ENCODE results near the gene EHHADH. TPM values are rescaled to one million over a fixed set of nuclear protein-coding genes. Genes with fewer than 3 reads are reported as not detected.

Gene EHHADH
- total RNA-seq, 1 experiment from 2014 or later, result 8.4 TPM

- H3K4me3 ChIP-seq, result peak overlapping the region; percentile 95
- no TSS peak for BruUV-seq (replicated peaks)
- ChIA-PET CTCF (no interaction called here), POLR2A (ENCODE audit: unreplicated experiment) (no interaction called here)
- TF ChIP-seq EZH2 (IDR thresholded peaks at IDR 0.05; ENCODE audit: low read depth) (no peak), CTCF (conservative IDR thresholded peaks at IDR 0.05) (no peak)
- H3K27me3 ChIP-seq (ENCODE audit: insufficient read depth, low read depth), result no peaks in the 10 kb centered on the region
- H3K79me2 ChIP-seq (ENCODE audit: low read depth), result peaks cover 31% of the 10 kb centered on the region
- peaks cover 13% of the 10 kb centered on the region for H3F3A ChIP-seq (ENCODE audit: insufficient read depth, low read depth)
- H2AFZ ChIP-seq, result peak overlapping the region; percentile 99
- intact Hi-C loops (cut with micrococcal nuclease; ENCODE audit: unreplicated experiment), result loop anchor here (2.0 kb wide), 2 partner anchors 54 to 216 kb away; partner anchors contain the start of gene TMEM41A
- H3K4me2 ChIP-seq, result peak overlapping the region; percentile 93
- H3K4me1 ChIP-seq (replicated peaks; ENCODE audit: insufficient read depth), result peaks cover 8% of the 10 kb centered on the region
- DNase-seq, result peak; percentile 96 to 98
- H3K9me3 ChIP-seq (ENCODE audit: insufficient read depth, low read depth), result no peaks in the 10 kb centered on the region; the same call in 1 of the 2 replicates
- peak overlapping the region; percentile 55 for H3K27ac ChIP-seq
- no peaks in the 10 kb centered on the region for H4K20me1 ChIP-seq (ENCODE audit: insufficient read depth)
- H3K36me3 ChIP-seq (ENCODE audit: low read depth), result peaks cover 4% of the 10 kb centered on the region; the same call in 1 of the 2 replicates
- H3K9me2 ChIP-seq (ENCODE audit: insufficient read depth), result 0 out of 2 replicates have a peak, but pooled peaks cover 6% of the 10 kb centered on the region
Observed at GRCh38 chr3:185282696-185283373, 29.0 kb upstream of the EHHADH start.

GRCh38 chr3:185280572-185281365, 26.9 kb upstream of the EHHADH start:
- Histone ChIP-seq H3K9me2 (ENCODE audit: insufficient read depth) (0 out of 2 replicates have a peak, but pooled peaks cover 6% of the 10 kb centered on the region), H3K27ac (no peak overlapping the region), H3K9me3 (ENCODE audit: insufficient read depth, low read depth) (peaks cover 5% of the 10 kb centered on the region), H3F3A (ENCODE audit: insufficient read depth, low read depth) (peaks cover 13% of the 10 kb centered on the region; the same call in 1 of the 2 replicates), H3K4me3 (no peak overlapping the region), H4K20me1 (ENCODE audit: insufficient read depth) (no peaks in the 10 kb centered on the region), H3K79me2 (ENCODE audit: low read depth) (peaks cover 31% of the 10 kb centered on the region), H3K27me3 (ENCODE audit: insufficient read depth, low read depth) (no peaks in the 10 kb centered on the region), H3K4me2 (0 out of 2 replicates have a peak overlapping the region, but pooled peaks have one; percentile 6), H2AFZ (no peak overlapping the region), H3K36me3 (ENCODE audit: low read depth) (no peaks in the 10 kb centered on the region), H3K4me1 (replicated peaks; ENCODE audit: insufficient read depth) (peaks cover 8% of the 10 kb centered on the region)
- no TSS peak for BruUV-seq (replicated peaks)
- ChIA-PET POLR2A (ENCODE audit: unreplicated experiment) (no interaction called here), CTCF (interaction anchor here (0.6 kb wide), 4 partner anchors 26 to 465 kb away, joined by 3 to 8 read pairs (median 5); no protein-coding TSS in a partner anchor)
- intact Hi-C loops (cut with micrococcal nuclease; ENCODE audit: unreplicated experiment), result loop anchor here (1.0 to 2.0 kb wide), 2 partner anchors 74 to 405 kb away; no protein-coding TSS in a partner anchor
- DNase-seq, result peak in 1 of 2 experiments; percentile 58
- TF ChIP-seq EZH2 (IDR thresholded peaks at IDR 0.05; ENCODE audit: low read depth) (no peak), CTCF (conservative IDR thresholded peaks at IDR 0.05) (peak; percentile 90)

GRCh38 chr3:185279587-185280138, 25.8 kb upstream of the EHHADH start:
- H3K4me2 ChIP-seq, result no peak overlapping the region
- H4K20me1 ChIP-seq (ENCODE audit: insufficient read depth), result no peaks in the 10 kb centered on the region
- peaks cover 10% of the 10 kb centered on the region for H3K9me3 ChIP-seq (ENCODE audit: insufficient read depth, low read depth)
- TF ChIP-seq EZH2 (IDR thresholded peaks at IDR 0.05; ENCODE audit: low read depth), result no peak
- TF ChIP-seq CTCF (conservative IDR thresholded peaks at IDR 0.05), result no peak
- BruUV-seq (replicated peaks), result no TSS peak
- H3K27ac ChIP-seq, result no peak overlapping the region
- DNase-seq, result no peak
- H3K36me3 ChIP-seq (ENCODE audit: low read depth), result no peaks in the 10 kb centered on the region
- no peaks in the 10 kb centered on the region for H3K27me3 ChIP-seq (ENCODE audit: insufficient read depth, low read depth)
- peaks cover 8% of the 10 kb centered on the region for H3K4me1 ChIP-seq (replicated peaks; ENCODE audit: insufficient read depth)
- H3F3A ChIP-seq (ENCODE audit: insufficient read depth, low read depth), result peaks cover 13% of the 10 kb centered on the region; the same call in 1 of the 2 replicates
- CTCF ChIA-PET, result interaction anchor here (0.7 kb wide), 1 partner anchor 63 kb away, joined by 3 read pairs; no protein-coding TSS in a partner anchor
- H3K4me3 ChIP-seq, result no peak overlapping the region
- intact Hi-C loops (cut with micrococcal nuclease; ENCODE audit: unreplicated experiment), result loop anchor here (2.0 kb wide), 1 partner anchor 75 kb away; no protein-coding TSS in a partner anchor
- H3K9me2 ChIP-seq (ENCODE audit: insufficient read depth), result 0 out of 2 replicates have a peak, but pooled peaks cover 6% of the 10 kb centered on the region
- H2AFZ ChIP-seq, result no peak overlapping the region
- POLR2A ChIA-PET (ENCODE audit: unreplicated experiment), result no interaction called here
- peaks cover 21% of the 10 kb centered on the region for H3K79me2 ChIP-seq (ENCODE audit: low read depth)

Data from PC-9 (cell line).